SW 1271 (cell line): Measurements from ENCODE around the gene NTSR2.

ENCODE experiments used
- DNase-seq, 2 experiments: peaks; one replicate each; lab custom pipeline; 2025; lab: John Stamatoyannopoulos, UW

NTSR2 gene

DNA sequence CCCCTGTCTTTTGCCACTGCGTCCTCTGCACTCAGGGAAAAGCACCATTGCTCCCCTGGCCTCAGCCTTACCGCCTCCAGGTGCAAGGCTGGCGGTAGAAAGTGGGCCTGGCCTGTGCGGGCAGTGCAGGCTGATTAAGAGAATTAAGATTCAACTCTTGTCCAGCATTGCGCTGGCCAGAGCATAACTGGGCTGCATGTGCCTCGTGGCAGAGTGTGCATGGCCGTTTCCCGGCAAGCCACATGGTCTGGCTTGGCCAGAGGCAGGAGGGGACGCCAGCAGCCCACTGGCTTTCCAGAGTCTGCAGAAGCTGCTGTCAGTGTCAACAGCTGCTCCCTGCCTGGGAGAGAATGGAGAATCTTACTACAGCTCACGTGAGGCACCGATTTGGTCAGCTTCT is 12.3 kb downstream of the NTSR2 start:
- DNase-seq = no peak

DNA sequence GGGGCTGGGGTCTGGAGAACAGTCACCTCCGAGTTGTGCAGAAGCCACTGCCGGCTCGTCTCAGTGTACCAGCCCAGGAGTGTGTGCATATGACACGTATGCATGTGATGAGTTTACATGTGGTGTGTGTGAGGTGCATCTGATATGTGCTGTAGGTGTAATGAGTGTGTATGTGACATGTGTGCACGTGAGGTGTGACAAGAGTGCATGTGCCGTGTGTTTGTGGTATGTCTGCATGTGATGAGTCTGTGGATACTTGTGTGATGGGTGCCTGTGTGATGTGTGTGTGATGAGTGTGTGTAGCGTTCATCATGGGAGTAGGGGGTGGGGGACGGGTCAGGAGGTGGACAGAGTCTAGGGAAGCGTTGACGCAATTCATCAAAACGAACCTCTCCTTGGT is 12.8 kb downstream of the NTSR2 start:
- DNase-seq = no peak

DNA sequence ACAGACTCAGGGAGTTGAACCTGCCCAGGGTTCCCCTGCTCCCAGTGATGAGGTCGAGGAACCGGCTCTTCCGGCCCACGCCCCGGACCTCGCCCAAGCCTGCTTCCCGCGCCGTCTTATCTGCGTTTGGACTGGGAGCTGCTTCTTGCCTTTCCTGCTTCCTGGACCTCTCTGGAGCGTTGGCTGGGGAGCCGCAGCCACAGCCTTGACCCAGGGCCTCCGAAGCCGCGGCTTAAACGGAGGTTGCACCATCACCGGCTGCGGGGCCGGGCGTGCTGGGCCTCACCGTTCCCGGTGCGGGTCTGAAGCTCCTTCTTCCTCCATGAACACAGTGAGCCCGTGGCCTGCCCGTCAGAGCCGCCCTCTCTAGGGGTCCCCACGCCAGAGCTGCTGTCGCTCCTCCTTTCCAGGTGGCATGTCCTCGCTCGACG is 13.3 kb downstream of the NTSR2 start:
- DNase-seq = no peak

DNA sequence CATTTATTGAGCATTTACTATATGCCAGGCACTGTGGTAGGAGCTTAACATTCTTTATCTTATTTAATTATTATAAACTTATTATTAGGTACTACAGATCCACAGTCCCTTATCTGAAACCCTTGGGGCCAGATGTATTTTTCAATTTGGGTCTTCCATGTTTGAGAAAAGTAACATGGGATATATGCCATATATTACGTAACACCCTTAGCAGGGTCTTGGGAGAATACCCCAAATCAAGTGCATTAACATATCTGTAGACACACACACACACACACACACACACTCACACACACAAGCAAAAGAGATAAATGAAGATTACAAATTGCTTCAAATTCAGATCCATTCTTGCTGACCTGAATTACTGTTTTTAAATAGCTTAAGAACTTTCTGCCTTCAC is 13.7 kb downstream of the NTSR2 start:
- no peak for DNase-seq

DNA sequence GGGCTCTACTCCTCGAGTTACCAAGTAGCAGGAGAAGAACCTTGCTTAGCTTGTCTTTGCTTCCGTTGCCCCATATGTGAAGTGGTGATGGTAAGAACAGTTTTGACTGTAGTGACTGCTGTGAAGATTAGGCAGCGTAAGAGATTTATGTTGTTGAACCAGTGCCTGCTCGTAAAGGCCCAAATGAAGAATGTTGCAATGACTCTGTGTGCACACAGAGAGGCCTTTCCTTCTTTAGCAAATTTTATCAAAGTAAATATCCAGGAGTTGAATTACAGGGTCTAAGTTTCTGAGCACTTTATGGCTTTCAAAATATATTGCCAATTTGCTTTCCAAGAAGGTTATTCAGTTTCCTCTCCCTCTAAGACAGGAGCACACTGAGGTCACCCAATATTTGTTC is 14.5 kb downstream of the NTSR2 start:
- DNase-seq = no peak

DNA sequence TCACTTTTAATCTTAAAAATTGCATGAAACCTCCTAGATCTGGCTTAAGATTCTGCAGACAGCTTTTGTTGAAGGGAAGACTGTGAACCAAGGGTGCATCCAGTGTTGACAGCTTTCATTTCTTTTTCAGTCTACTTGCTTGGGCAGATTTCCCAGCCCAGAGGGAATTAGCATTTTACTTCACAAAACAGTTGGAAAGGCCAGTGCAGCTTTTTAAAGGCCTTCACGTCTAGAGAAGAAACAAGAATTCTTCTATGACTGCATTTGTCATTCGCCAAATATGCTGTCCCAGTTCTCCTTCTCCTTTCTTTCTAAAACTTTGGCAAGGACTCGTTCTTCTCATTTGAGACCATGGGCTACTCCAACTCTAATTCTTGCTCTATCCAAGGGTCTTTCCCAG is 17.4 kb downstream of the NTSR2 start:
- DNase-seq = no peak

DNA sequence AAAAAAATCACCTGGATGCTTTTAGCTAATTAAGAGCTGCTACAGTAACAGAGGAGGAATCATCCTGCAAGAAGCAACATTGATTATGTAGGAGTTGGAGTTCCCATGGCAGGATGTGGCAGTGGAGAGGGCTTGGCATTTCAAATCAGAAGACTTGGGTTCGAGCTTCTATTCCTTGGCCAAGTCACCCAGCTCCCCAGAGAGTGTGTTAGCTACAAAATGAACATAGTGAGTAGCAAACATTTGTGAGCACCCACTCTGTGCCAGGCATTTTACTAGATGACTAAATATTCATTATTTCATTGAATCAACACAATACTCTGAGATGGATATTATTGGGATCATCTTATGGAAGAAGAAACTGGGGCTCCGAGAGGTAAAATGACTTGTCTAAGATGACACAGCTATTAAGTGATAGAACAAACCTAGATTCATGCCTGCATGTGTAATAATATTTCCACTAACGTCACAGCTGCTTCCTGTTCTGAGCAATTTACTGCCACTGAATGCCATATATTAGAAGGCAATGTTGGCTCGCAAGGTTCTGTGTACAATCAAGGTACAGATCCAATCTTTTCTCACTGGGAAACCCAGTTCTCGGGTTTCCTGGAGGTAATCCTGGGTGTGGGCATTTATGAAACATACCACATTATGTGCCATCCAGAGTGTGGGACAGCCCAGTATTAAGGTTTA is 18.0 kb downstream of the NTSR2 start:
- no peak for DNase-seq

DNA sequence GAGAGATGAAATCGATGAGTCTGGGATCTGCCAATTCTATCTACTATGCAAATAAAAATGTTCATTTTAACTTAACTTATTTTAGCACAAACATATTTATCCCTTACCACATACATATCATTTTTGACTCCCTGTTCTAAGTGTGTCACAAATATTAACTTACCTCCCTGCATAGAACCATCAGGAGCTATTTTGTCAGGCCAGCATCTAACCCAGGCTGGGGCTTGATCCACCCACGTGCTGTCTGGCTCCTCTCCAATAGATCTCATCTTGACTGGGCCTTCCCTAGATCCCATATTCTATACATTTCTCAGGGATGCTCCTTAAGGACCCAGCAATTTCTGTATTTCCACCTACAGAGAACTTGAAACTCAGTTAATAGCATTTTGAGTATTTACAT is 20.9 kb downstream of the NTSR2 start:
- DNase-seq = no peak

DNA sequence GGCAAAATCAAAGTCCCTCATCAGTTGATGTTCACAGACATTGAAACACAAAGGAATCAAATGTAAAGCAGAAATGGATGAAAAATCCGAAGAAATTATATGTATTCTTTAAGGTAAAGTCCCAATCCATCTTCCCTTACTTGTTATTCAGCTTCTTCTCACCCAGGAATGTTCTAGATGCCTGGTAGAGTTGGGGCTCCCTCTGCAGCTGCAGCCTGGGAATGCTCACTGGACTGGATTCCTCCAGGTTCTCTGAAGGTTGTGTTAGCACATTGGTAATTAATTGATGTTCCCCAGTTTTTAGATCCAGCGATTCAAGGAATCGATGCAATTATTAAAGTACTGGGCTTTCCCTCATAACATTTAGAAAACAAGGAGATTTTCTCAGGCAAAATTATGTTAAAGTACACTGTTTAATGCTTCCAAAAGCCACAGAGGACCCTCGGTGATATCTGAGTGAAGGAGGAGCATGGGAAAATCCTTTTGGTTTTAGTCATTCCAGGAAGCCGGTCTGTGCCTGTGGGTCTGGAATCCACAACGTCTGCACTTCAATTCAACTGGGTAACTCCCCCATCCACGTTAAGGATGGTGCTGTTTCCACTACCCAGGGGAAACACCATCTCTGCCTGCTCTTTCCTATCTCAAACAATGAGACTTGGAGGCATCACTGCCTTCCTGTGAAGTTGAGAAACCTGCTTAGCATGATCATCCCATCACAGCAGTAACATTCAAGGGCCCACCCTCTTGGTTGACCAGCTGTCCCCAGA is 22.0 kb downstream of the NTSR2 start:
- DNase-seq = peak in 1 of 2 experiments; percentile 5

DNA sequence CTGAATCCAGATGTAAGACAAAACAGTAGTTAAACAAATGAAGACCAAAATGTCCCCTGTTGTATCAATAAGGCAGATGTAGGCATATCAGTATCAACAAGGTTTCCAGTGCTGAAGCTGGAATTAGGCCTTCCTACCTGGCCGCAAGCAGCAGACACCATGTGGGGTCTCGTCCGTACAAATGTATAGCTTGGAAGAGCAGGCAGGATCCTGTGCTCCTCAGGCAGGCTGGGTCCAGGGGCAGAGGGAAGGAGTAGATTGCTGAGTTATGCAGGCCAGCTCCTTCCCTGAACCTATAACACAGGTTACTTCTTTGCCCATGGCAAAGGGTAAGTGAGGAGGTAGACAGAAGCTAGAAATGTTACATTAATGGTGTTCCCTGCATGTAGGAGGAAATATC is 23.5 kb downstream of the NTSR2 start:
- no peak for DNase-seq

DNA sequence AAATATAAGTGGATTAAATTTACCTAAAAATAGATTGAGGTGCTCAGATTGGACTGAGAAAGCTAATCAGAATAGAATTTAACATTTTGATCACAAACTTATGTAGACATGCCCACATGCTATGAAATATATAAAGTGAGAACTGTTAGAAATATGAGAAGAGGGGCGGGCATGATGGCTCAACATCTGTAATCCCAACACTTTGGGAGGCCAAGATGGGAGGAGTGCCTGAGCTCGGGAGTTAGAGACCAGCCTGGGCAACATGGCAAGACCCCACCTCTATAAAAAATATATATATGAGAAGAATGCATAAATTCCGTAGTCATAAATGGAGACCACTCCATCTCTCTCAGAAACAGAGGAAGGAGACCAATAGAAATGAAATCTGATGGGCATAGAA is 25.7 kb downstream of the NTSR2 start:
- DNase-seq = no peak

DNA sequence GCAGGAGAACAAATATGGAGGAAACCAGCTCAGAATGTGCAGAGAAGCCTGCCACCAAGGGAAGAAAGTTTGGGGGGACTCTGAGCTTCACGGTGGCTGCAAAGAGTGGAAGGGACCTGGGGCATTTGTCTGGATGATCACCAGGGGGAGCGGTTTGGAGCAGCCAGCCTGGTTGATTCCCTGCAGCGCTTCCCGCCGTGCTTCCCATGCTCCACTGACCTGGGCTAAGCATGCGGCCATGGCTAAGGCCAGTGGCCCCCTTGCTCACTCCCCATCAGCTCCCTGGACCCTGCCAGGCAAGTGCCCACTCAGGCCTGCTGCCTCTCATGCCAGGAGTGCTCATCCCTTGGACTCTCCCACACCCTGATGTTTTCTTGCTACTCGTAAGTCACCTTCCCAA is 27.0 kb downstream of the NTSR2 start:
- DNase-seq = no peak

DNA sequence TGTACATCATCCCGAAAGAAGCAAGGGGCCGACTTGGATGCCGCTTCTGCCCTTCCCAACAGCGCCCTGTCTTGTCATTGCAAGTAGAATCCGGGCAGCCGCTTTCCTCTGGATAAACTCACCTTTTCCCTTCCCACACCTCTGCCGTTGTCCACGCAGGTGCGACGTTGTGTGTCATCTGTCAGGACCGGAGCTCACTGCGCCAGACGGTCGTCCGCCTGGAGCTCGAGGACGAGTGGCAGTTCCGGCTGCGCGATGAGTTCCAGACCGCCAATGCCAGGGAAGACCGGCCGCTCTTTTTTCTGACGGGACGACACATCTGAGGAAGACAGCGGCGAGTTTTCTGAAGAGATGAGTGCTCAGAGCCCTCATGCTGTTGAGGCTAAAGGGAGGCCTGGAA is 29.9 kb downstream of the NTSR2 start:
- no peak for DNase-seq

DNA sequence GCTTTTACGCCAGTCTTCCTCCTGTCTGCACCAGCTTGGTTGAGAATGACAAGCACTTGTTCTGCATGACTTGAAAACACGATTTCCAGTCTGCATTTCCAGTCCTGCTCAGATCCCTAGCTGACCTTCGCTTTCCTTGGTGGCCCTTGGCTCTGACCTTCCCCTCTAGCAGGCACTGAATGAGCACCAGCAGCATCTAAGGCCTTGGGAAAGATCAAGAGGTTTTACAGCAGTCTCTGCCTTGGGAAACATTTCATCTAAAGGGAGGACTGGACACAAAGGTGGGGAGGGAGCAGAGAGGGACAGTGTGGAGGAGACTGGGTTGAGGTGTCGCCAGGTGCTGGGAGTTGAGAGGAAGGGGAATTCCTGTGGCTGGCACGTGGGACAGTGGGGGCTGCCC is 30.5 kb downstream of the NTSR2 start:
- no peak for DNase-seq

DNA sequence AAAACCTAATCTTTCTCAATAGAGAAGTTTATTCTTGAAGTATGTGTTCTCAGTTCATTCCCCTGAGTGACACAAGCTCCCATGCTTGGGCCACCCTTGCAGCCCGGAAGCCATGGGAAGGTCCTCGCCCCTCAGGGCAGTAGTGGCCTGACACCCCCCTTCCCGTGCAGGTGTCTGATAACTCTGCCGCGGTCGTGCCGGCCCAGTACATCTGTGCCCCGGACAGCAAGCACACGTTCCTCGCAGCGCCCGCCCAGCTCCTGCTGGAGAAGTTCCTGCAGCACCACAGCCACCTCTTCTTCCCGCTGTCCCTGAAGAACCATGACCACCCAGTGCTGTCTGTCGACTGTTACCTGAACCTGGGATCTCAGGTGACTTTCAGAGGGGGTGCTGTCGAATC is 32.4 kb downstream of the NTSR2 start:
- no peak for DNase-seq

DNA sequence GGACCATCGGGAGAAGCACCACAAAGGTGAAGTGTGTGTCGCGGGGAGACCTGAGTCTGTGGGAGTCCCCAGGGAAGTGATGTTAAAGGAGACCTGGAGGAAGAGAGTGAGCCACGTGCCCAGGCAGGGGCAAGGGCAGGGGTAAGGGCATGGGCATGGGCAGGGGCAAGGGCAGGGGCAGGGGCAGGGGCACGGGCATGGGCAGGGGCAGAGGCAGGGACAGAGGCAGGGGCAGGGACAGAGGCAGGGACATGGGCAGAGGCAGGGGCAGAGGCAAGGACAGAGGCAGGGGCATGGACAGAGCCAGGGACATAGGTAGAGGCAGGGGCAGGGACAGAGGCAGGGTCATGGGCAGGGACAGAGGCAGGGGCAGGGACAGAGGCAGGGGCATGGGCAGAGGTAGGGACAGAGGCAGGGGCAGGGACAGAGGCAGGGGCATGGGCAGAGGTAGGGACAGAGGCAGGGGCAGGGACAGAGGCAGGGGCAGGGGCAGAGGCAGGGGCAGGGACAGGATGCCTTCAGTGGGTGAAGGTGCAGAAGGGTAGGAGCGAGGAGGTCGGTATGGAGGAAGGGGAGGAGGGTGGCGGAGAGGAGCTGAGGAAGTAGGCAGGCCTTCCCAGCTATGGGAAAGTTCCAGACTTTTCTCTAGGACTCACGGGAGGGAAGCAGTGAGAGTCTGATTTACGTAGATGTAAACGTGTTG is 33.3 kb downstream of the NTSR2 start:
- no peak for DNase-seq

DNA sequence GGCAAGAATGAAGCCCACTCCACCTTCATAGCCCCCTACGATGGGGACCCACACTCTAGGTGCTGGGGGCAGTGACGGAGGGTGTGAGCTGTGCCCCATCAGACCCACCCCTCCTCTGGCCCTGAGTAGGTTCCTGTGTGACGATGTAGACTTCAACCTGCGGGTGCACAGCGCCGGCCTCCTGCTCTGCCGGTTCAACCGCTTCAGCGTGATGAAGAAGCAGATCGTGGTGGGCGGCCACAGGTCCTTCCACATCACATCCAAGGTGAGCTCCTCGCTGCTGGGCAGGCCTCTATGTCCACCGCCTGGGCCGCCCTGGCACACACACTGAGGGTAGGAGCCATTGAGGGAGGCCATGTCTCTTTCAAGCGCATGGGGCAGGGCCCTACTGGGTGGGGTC is 34.9 kb downstream of the NTSR2 start:
- no peak for DNase-seq

DNA sequence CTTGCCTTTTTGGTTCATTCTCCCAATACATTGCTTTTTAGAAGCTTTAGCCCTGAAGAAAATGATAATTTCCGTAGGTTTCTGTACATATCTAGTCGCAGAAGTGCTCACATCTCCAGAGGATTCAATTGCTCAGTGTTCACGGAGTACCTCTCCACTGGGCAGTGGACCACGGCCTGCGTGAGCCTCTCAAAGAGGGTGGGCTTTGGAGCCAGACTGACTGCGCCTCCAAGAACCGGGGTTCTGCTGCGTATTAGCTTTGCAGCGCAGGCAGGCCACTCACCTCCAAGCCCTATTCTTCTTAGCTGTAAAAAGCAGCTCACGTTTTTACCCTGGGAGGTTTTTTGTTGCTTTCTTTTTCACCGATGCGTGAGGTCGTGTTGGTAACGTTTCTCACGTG is 35.4 kb downstream of the NTSR2 start:
- no peak for DNase-seq

DNA sequence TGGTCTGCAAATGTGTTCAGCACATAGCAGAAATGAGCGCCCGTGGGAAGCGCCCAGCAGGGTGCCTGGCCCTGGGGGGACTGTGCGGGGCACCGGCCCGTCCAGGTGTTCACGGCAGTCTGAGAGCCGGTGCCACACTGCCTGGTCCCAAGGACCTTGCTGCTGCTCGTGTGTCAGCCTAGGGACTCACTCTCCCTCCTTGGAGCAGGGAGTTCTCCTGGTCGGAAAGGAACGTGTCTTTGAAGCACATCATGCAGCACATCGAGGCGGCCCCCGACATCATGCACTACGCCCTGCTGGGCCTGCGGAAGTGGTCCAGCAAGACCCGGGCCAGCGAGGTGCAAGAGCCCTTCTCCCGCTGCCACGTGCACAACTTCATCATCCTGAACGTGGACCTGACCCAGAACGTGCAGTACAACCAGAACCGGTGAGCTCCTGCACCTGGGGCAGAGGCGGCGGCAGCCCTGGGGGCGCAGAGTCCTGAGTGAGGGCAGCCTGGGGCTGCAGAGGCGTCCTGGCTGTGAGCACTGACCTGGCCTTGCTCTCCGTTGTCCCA is 36.0 kb downstream of the NTSR2 start:
- DNase-seq = no peak

DNA sequence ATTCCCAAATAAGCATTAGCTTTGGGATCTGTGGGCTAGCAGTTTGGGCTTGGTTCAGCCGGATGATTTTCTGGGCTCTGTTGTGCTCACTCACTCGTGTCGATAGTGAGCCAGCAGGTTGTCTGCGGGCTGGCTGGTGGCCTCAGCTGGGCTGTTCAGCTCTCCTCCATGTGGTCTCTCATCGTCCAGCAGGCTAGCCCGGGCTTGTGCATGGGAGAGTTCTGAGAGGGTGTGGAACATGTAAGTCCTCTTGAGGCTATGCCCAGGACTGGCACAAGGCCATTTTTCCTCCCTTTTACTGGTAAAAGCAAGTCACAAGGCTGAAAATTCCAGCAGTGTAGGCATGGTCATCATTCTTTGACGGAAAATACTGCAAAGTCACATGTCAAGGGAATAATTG is 38.5 kb downstream of the NTSR2 start:
- no peak for DNase-seq

DNA sequence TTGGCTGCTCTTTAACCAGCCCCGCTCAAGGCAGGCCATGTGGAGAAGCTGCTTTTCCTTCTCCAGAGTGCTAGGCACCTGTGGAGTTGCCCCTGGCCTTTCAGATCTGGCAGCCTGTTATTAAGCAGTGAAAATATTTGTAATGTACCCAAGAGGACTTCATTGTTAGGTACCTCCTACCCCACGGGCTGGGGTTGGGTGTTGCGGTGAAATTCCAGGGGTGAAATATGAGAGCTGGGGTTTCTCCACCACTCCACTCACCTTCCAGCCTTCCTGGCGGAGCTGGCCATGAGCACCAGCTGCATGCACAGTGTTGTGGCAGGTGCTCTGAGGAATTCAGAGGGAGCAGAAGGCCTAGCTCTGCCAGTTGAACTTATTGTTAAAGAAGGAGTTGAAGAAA is 39.1 kb downstream of the NTSR2 start:
- no peak for DNase-seq

DNA sequence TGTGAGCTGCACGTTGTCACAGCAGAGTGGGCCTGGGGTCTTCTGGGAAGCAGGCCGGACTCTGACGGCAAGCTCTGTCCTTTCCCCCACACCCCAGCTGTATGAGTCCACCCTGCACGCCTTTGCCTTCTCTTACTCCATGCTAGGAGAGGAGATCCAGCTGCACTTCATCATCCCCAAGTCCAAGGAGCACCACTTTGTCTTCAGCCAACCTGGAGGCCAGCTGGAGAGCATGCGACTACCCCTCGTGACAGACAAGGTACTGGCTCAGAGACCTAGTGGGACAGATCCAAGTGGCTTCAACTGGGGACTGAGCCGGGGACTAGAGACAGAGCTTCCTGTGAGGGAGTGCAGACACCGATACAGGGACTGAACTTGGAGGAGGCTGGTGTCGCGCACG is 40.1 kb downstream of the NTSR2 start:
- DNase-seq = no peak

DNA sequence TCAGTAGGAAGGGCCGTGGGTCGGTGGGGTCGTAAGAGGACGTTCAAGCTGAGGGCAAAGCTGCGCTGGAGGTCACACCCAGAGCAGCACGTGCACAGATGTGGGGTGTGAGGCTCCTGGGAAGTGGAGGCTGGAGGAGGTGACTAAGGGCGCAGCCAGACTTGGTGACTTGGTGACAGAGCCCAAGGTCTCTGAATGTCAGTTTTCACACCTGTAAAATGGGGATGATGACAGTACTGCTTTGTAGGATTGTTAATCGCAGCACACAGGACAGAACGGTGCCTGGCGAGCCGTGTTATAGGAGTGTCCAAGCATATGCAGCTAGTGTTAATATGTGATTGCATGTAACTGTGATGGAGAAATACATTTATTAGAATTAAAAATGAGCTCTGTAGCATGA is 40.8 kb downstream of the NTSR2 start:
- DNase-seq = no peak
